A673 (cell line): ENCODE data around the gene FCHSD2. TPM values are rescaled to one million over a fixed set of nuclear protein-coding genes. Genes with fewer than 3 reads are reported as not detected.
A peak's percentile ranks its signal among the peaks of the same experiment; 100 is the strongest.

Source experiments
- BruUV-seq: library from RNA; stranded (reverse); fragments of 400-500 nt; replicated peaks from 2 replicates; lab custom pipeline; 2021; lab: Mats Ljungman, UMichigan
- CTCF ChIA-PET: fragments of 300-600 bp; sonication (Branson Sonifier 250); formaldehyde crosslinking; loops from one replicate; lab custom pipeline; 2022; ENCODE audit warnings: antibody characterized with exemption; lab: Charles Lee
- POLR2A ChIA-PET: fragments of 300-600 bp; sonication (Branson Sonifier 250); formaldehyde crosslinking; loops from one replicate; lab custom pipeline; 2022; ENCODE audit warnings: antibody characterized with exemption; ENCODE audit not compliant: low non-redundant PET; lab: Charles Lee
- DNase-seq: peaks from one replicate; pipeline ENCODE4 v3.0.0-alpha.2; 2015; ENCODE audit warnings: low spot score
- H3K27ac ChIP-seq: fragments of 200-600 bp; sonication (generic); 2 replicates; pipeline ENCODE4 v1.5.1; 2016; ENCODE audit warnings: mixed run types, low read depth, mild to moderate bottlenecking, mixed read lengths, antibody characterized with exemption, low read length; ENCODE audit not compliant: poor library complexity, severe bottlenecking
- H3K27me3 ChIP-seq: fragments of 200-600 bp; sonication (generic); replicated peaks from 2 replicates; pipeline ENCODE4 v1.6.1; 2017; ENCODE audit warnings: mixed run types, low read depth, mild to moderate bottlenecking, mixed read lengths, antibody characterized with exemption, low read length; ENCODE audit not compliant: insufficient read depth, poor library complexity
- H3K36me3 ChIP-seq: fragments of 200-600 bp; sonication (generic); 2 replicates; pipeline ENCODE4 v1.6.1; 2016; ENCODE audit warnings: mixed run types, mild to moderate bottlenecking, mixed read lengths, antibody characterized with exemption, low read length; ENCODE audit not compliant: insufficient read depth, poor library complexity, severe bottlenecking
- H3K4me1 ChIP-seq: fragments of 200-600 bp; sonication (generic); 2 replicates; pipeline ENCODE4 v1.6.1; 2017; ENCODE audit warnings: mixed run types, mild to moderate bottlenecking, mixed read lengths, antibody characterized with exemption, low read length; ENCODE audit not compliant: insufficient read depth, poor library complexity, severe bottlenecking
- H3K4me3 ChIP-seq: fragments of 200-600 bp; sonication (generic); 2 replicates; pipeline ENCODE4 v1.5.1; 2016; ENCODE audit warnings: low read depth, mixed run types, mild to moderate bottlenecking, mixed read lengths, low read length; ENCODE audit not compliant: poor library complexity, severe bottlenecking
- H3K9me3 ChIP-seq: fragments of 200-600 bp; sonication (generic); 2 replicates; pipeline ENCODE4 v1.6.1; 2016; ENCODE audit warnings: mixed run types, low read depth, mild to moderate bottlenecking, mixed read lengths, antibody characterized with exemption, low read length; ENCODE audit not compliant: poor library complexity, severe bottlenecking
- CTCF ChIP-seq: fragments of 300-800, 200-600 bp; sonication (generic); conservative IDR thresholded peaks from 2 replicates; pipeline ENCODE4 v1.5.1; 2017; ENCODE audit warnings: low read depth, mild to moderate bottlenecking, antibody characterized with exemption, low read length, moderate library complexity, mixed read lengths
- EZH2 ChIP-seq: fragments of 200-600 bp; sonication (generic); IDR thresholded peaks from 2 replicates; pipeline ENCODE4 v1.6.1; 2017; ENCODE audit warnings: borderline replicate concordance, low read depth, mild to moderate bottlenecking, mixed read lengths, antibody characterized with exemption, low read length; ENCODE audit not compliant: poor library complexity, severe bottlenecking
- intact Hi-C: fragments of 100-400 bp; cut with micrococcal nuclease; formaldehyde crosslinking; loops from one replicate; pipeline ENCODE4 v1.10.0; 2022; ENCODE audit not compliant: unreplicated experiment
- total RNA-seq: library from RNA; stranded (reverse); gene quantifications from 2 replicates; pipeline ENCODE4 v1.2.3, GENCODE V29; 2021

FCHSD2 gene
- total RNA-seq, 1 experiment from 2014 or later: 44.7 TPM

DNA sequence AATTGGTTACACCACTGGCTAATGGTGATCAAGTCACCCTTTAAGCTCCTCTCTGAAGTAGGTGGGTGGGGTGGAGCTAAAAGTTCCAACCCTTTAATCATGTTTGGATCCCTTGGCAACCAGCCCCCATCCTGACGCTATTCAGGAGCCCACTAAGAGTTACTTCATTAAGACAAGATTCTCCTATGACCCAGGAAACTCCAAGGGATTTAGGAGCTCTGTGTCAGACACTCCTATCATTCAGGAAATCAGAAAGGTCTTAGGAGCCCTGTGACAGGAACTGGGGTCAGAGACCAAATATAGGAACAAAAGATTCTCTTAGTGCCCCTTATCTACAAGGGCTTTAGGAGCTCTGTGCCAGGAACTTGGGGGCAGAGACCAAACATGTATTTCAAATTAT, 186.7 kb downstream of the FCHSD2 start:
- Histone ChIP-seq H3K4me1 (no peaks in the 10 kb centered on the region), H3K27me3 (no peaks in the 10 kb centered on the region), H3K36me3 (no peaks in the 10 kb centered on the region), H3K9me3 (no peaks in the 10 kb centered on the region), H3K27ac (no peak overlapping the region), H3K4me3 (no peak overlapping the region)
- DNase-seq: peak; percentile 28
- no TSS peak for BruUV-seq
- intact Hi-C loops: no loop called here
- ChIA-PET CTCF (no interaction called here), POLR2A (no interaction called here)
- TF ChIP-seq EZH2: no peak
- no peak for TF ChIP-seq CTCF

- Histone ChIP-seq H3K4me3 (no peak overlapping the region), H3K27me3 (no peaks in the 10 kb centered on the region), H3K4me1 (no peaks in the 10 kb centered on the region), H3K36me3 (no peaks in the 10 kb centered on the region), H3K27ac (no peak overlapping the region), H3K9me3 (no peaks in the 10 kb centered on the region)
- no TSS peak for BruUV-seq
- intact Hi-C loops: no loop called here
- ChIA-PET POLR2A (no interaction called here), CTCF (no interaction called here)
- DNase-seq: no peak
- TF ChIP-seq EZH2: no peak
- no peak for TF ChIP-seq CTCF
Measured at GRCh38 chr11:72954860-72955259, 187.3 kb downstream of the FCHSD2 start.

- no peaks in the 10 kb centered on the region for H3K36me3 ChIP-seq
- no TSS peak for BruUV-seq
- DNase-seq: no peak
- H3K27ac ChIP-seq: no peak overlapping the region
- no peaks in the 10 kb centered on the region for H3K27me3 ChIP-seq
- CTCF ChIA-PET: no interaction called here
- no peaks in the 10 kb centered on the region for H3K4me1 ChIP-seq
- H3K4me3 ChIP-seq: no peak overlapping the region
- POLR2A ChIA-PET: no interaction called here
- H3K9me3 ChIP-seq: no peaks in the 10 kb centered on the region
- intact Hi-C loops: no loop called here
- TF ChIP-seq CTCF (no peak), EZH2 (no peak)
Measured at GRCh38 chr11:72953637-72954036, 188.5 kb downstream of the FCHSD2 start.
